K562 (cell line): ENCODE data around the gene ANKRD16. TPM values are rescaled to one million over a fixed set of nuclear protein-coding genes. Genes with fewer than 3 reads are reported as not detected.

Source experiments
- KAT7 ChIP-seq: sonication (generic); formaldehyde crosslinking; IDR thresholded peaks from 2 replicates; pipeline ENCODE4 v1.8.0; 2022; ENCODE audit warnings: missing genetic modification reagents, mild to moderate bottlenecking, borderline replicate concordance
- LARP7 ChIP-seq: fragments of 450-650 bp; IDR thresholded peaks from 2 replicates; pipeline ENCODE4 v1.6.1; 2016
- NCOA4 ChIP-seq: fragments of 450-650 bp; IDR thresholded peaks from 2 replicates; pipeline ENCODE4 v1.6.1; 2018; ENCODE audit warnings: mild to moderate bottlenecking; ENCODE audit not compliant: partially characterized antibody
- NELFE ChIP-seq: IDR thresholded peaks from 2 replicates; pipeline ENCODE4 v1.6.1; 2011; ENCODE audit warnings: mild to moderate bottlenecking; ENCODE audit not compliant: insufficient read depth, insufficient read length
- NR2F6 ChIP-seq: fragments of 450-650 bp; formaldehyde crosslinking; IDR thresholded peaks from 2 replicates; pipeline ENCODE4 v1.4.0; 2020; ENCODE audit warnings: mild to moderate bottlenecking
- SMAD4 ChIP-seq: fragments of 250-450 bp; sonication (Bioruptor Pico); conservative IDR thresholded peaks from 2 replicates; pipeline ENCODE4 v1.8.0; 2021; ENCODE audit warnings: inconsistent platforms, mild to moderate bottlenecking, moderate library complexity
- TEAD1 ChIP-seq, 2 experiments: fragments of 450-650 bp in 1 of 2; sonication (generic) in 1 of 2; formaldehyde crosslinking; IDR thresholded peaks; 2 replicates each; pipeline versions ENCODE4 v1.4.0 to v1.8.0; 2020 to 2022; ENCODE audit warnings: mild to moderate bottlenecking in 2 of 2, missing genetic modification reagents in 1 of 2
- ZNF707 ChIP-seq: fragments of 250-450 bp; sonication (Bioruptor Pico); conservative IDR thresholded peaks from 2 replicates; pipeline ENCODE4 v1.8.0; 2022; ENCODE audit warnings: inconsistent platforms, mild to moderate bottlenecking, moderate library complexity
- polyA plus RNA-seq, 8 experiments: library from polyadenylated mRNA; depleted of rRNA in 4 of 8; stranded (reverse) in 5 of 8; unstranded in 3 of 8; fragments of >200 nt; fragmentation: Nextera tagmentation in 2 of 8; fragmentation: Illumina TruSeq in 1 of 8; extraction: Ambion mirVana in 2 of 8; extraction: Trizol in 1 of 8; gene quantifications; 2 replicates each; pipeline versions ENCODE4 v1.2.1 to v1.2.3, GENCODE V29; 2011 to 2014; ENCODE audit warnings: inconsistent platforms in 1 of 8, missing spikeins in 1 of 8
- total RNA-seq, 7 experiments: library from RNA; depleted of rRNA in 6 of 7; stranded (reverse); fragments of >200 nt in 6 of 7; fragmentation: Illumina TruSeq in 2 of 7; extraction: Trizol in 2 of 7; gene quantifications; 2 replicates each; pipeline versions ENCODE4 v1.2.1 to v1.2.3, GENCODE V29; 2011 to 2021; ENCODE audit warnings: low replicate concordance in 1 of 7
- TF ChIP-seq, protein P1 (sequence below): sonication (generic); formaldehyde crosslinking; IDR thresholded peaks from 2 replicates; pipeline ENCODE4 v1.8.1; 2022; ENCODE audit warnings: missing genetic modification reagents
- TF ChIP-seq, protein P2 (sequence below), 2 experiments: fragments of 450-650 bp; formaldehyde crosslinking in 1 of 2; IDR thresholded peaks; 2 replicates each; pipeline versions ENCODE4 v1.4.0 to v1.6.1; 2014 to 2020; ENCODE audit warnings: mild to moderate bottlenecking in 2 of 2, borderline replicate concordance in 1 of 2, low read depth in 1 of 2
- TF ChIP-seq, protein P3 (sequence below): fragments of 250-450 bp; sonication (Bioruptor Pico); IDR thresholded peaks from 2 replicates; pipeline ENCODE4 v1.4.0; 2020; ENCODE audit warnings: borderline replicate concordance
- TF ChIP-seq, protein P4 (sequence below): fragments of 450-650 bp; IDR thresholded peaks from 2 replicates; pipeline ENCODE4 v1.6.1; 2014; ENCODE audit warnings: low read depth, mild to moderate bottlenecking, moderate library complexity, borderline replicate concordance

Gene ANKRD16
- total and polyA plus RNA-seq, 9 of the 15 experiments (the other 6 are each of a cell fraction or from before 2014, with no cell fraction given): 1.5 to 16.0 (median 9.5) TPM

DNA sequence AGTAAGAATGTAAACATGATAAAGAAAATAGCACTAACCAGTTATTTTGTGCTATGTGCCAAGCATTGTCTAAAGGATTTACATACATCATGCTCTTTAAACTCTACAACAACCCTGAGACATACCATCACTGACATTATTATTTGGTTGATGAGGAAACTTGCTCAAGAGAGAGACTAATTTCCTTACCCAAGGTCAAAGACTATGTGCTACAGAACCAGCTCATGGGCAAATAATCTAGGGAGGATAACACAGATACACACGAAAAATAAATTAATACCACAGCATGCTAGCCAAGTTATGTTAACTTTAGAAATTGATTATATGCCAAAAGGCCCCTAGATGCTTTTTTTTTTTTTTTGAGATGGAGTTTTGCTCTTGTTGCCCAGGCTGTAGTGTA, 2.7 kb downstream of the ANKRD16 start (continued):
- TF ChIP-seq, protein P1, sequence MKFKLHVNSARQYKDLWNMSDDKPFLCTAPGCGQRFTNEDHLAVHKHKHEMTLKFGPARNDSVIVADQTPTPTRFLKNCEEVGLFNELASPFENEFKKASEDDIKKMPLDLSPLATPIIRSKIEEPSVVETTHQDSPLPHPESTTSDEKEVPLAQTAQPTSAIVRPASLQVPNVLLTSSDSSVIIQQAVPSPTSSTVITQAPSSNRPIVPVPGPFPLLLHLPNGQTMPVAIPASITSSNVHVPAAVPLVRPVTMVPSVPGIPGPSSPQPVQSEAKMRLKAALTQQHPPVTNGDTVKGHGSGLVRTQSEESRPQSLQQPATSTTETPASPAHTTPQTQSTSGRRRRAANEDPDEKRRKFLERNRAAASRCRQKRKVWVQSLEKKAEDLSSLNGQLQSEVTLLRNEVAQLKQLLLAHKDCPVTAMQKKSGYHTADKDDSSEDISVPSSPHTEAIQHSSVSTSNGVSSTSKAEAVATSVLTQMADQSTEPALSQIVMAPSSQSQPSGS (CRISPR knock-in tag): no peak
- TF ChIP-seq, protein P2, sequence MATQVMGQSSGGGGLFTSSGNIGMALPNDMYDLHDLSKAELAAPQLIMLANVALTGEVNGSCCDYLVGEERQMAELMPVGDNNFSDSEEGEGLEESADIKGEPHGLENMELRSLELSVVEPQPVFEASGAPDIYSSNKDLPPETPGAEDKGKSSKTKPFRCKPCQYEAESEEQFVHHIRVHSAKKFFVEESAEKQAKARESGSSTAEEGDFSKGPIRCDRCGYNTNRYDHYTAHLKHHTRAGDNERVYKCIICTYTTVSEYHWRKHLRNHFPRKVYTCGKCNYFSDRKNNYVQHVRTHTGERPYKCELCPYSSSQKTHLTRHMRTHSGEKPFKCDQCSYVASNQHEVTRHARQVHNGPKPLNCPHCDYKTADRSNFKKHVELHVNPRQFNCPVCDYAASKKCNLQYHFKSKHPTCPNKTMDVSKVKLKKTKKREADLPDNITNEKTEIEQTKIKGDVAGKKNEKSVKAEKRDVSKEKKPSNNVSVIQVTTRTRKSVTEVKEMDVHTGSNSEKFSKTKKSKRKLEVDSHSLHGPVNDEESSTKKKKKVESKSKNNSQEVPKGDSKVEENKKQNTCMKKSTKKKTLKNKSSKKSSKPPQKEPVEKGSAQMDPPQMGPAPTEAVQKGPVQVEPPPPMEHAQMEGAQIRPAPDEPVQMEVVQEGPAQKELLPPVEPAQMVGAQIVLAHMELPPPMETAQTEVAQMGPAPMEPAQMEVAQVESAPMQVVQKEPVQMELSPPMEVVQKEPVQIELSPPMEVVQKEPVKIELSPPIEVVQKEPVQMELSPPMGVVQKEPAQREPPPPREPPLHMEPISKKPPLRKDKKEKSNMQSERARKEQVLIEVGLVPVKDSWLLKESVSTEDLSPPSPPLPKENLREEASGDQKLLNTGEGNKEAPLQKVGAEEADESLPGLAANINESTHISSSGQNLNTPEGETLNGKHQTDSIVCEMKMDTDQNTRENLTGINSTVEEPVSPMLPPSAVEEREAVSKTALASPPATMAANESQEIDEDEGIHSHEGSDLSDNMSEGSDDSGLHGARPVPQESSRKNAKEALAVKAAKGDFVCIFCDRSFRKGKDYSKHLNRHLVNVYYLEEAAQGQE (IDR thresholded peaks at IDR 0.05; ENCODE audit: borderline replicate concordance): no peak
- TF ChIP-seq, protein P2 (CRISPR knock-in tag; IDR thresholded peaks at IDR 0.05; ENCODE audit: low read depth): no peak
- TF ChIP-seq NR2F6 (CRISPR knock-in tag) (no peak), SMAD4 (CRISPR knock-in tag) (no peak), TEAD1 (CRISPR knock-in tag; IDR thresholded peaks at IDR 0.05) (no peak), ZNF707 (CRISPR knock-in tag) (no peak), LARP7 (no peak), KAT7 (CRISPR knock-in tag) (no peak), NELFE (no peak), NCOA4 (no peak)
- TF ChIP-seq, protein P3, sequence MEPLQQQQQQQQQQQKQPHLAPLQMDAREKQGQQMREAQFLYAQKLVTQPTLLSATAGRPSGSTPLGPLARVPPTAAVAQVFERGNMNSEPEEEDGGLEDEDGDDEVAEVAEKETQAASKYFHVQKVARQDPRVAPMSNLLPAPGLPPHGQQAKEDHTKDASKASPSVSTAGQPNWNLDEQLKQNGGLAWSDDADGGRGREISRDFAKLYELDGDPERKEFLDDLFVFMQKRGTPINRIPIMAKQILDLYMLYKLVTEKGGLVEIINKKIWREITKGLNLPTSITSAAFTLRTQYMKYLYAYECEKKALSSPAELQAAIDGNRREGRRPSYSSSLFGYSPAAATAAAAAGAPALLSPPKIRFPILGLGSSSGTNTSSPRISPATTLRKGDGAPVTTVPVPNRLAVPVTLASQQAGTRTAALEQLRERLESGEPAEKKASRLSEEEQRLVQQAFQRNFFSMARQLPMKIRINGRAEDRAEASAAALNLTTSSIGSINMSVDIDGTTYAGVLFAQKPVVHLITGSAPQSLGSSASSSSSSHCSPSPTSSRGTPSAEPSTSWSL: no peak
- TF ChIP-seq, protein P4, sequence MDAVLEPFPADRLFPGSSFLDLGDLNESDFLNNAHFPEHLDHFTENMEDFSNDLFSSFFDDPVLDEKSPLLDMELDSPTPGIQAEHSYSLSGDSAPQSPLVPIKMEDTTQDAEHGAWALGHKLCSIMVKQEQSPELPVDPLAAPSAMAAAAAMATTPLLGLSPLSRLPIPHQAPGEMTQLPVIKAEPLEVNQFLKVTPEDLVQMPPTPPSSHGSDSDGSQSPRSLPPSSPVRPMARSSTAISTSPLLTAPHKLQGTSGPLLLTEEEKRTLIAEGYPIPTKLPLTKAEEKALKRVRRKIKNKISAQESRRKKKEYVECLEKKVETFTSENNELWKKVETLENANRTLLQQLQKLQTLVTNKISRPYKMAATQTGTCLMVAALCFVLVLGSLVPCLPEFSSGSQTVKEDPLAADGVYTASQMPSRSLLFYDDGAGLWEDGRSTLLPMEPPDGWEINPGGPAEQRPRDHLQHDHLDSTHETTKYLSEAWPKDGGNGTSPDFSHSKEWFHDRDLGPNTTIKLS: no peak
